GM12878 (cell line): Measurements from ENCODE around the gene RBM10. TPM values are rescaled to one million over a fixed set of nuclear protein-coding genes. Genes with fewer than 3 reads are reported as not detected.

Experiments used
- ATAC-seq: fragments of 200-7000 bp; cut with Tn5 transposase; 3 replicates; pipeline ENCODE4 v1.9.1; 2020; ENCODE audit warnings: mild to moderate bottlenecking, moderate library complexity
- BruUV-seq: library from RNA; stranded (reverse); fragments of 400-500 nt; replicated peaks from 2 replicates; lab custom pipeline; 2021; lab: Mats Ljungman, UMichigan
- CTCF ChIA-PET: fragments of 300-600 bp; sonication (Branson Sonifier 250); formaldehyde crosslinking; extraction: SDS; loops from one replicate; lab custom pipeline; 2021; ENCODE audit warnings: inconsistent platforms; lab: Yijun Ruan, JAX
- POLR2A ChIA-PET: fragments of 350-600 bp; formaldehyde crosslinking; extraction: SDS; loops from one replicate; lab custom pipeline; 2021; ENCODE audit warnings: inconsistent platforms; lab: Charles Lee
- RAD21 ChIA-PET: fragments of 300-600 bp; sonication (Branson Sonifier 250); formaldehyde crosslinking; loops from one replicate; lab custom pipeline; 2023; ENCODE audit warnings: antibody characterized with exemption; ENCODE audit not compliant: unreplicated experiment; lab: Charles Lee
- SMC1A ChIA-PET: fragments of 300-600 bp; sonication (Branson Sonifier 250); formaldehyde crosslinking; loops from one replicate; lab custom pipeline; 2023; ENCODE audit not compliant: unreplicated experiment, uncharacterized antibody; lab: Charles Lee
- DNase-seq: peaks from one replicate; pipeline ENCODE4 v3.0.0-alpha.2; 2011; ENCODE audit warnings: low read depth, low spot score
- FAIRE-seq: peaks from 3 replicates; lab custom pipeline; 2011; peaks lifted over from hg19 to GRCh38; lab: Jason Lieb, UNC
- H2AFZ ChIP-seq: 2 replicates; pipeline ENCODE4 v1.6.0; 2011; ENCODE audit warnings: low read depth, low read length, control low read depth; ENCODE audit not compliant: control insufficient read depth
- H3K27ac ChIP-seq: 2 replicates; pipeline ENCODE4 v1.5.1; 2011; ENCODE audit warnings: control low read depth; ENCODE audit not compliant: control insufficient read depth, insufficient read depth
- H3K27me3 ChIP-seq, 2 experiments: replicated peaks in 1 of 2; 2 replicates each; pipeline versions ENCODE4 v1.6.0 to v1.6.1; 2011; ENCODE audit warnings: low read length in 1 of 2; ENCODE audit not compliant: control insufficient read depth in 2 of 2, insufficient read depth in 2 of 2
- H3K36me3 ChIP-seq, 2 experiments: 2 replicates each; pipeline ENCODE4 v1.5.1; 2011; ENCODE audit warnings: low read length in 1 of 2; ENCODE audit not compliant: control insufficient read depth in 2 of 2, insufficient read depth in 2 of 2
- H3K4me1 ChIP-seq: 2 replicates; pipeline ENCODE4 v1.6.1; 2011; ENCODE audit warnings: mild to moderate bottlenecking, low read length, moderate library complexity, mixed read lengths; ENCODE audit not compliant: control insufficient read depth, insufficient read depth
- H3K4me2 ChIP-seq: 2 replicates; pipeline ENCODE4 v1.6.0; 2011; ENCODE audit warnings: control low read depth; ENCODE audit not compliant: control insufficient read depth, insufficient read depth
- H3K4me3 ChIP-seq: fragments of 200-600 bp; sonication (generic); 2 replicates; pipeline ENCODE4 v1.5.1; 2016
- H3K79me2 ChIP-seq: 2 replicates; pipeline ENCODE4 v1.6.0; 2011; ENCODE audit warnings: low read length; ENCODE audit not compliant: control insufficient read depth, insufficient read depth
- H3K9ac ChIP-seq: 2 replicates; pipeline ENCODE4 v1.8.0; 2011; ENCODE audit warnings: low read length, control low read depth, mixed read lengths; ENCODE audit not compliant: control insufficient read depth, insufficient read depth
- H3K9me3 ChIP-seq: replicated peaks from 3 replicates; pipeline ENCODE4 v1.5.1; 2011; ENCODE audit warnings: mild to moderate bottlenecking, low read length; ENCODE audit not compliant: control insufficient read depth, insufficient read depth
- H4K20me1 ChIP-seq: 2 replicates; pipeline ENCODE4 v1.6.0; 2011; ENCODE audit not compliant: control insufficient read depth, insufficient read depth
- BRCA1 ChIP-seq: IDR thresholded peaks from 2 replicates; pipeline ENCODE4 v1.6.1; 2011; ENCODE audit warnings: low read depth, low read length, improper control_type of control experiment
- E2F4 ChIP-seq: IDR thresholded peaks from 2 replicates; pipeline ENCODE4 v1.6.1; 2012; ENCODE audit warnings: low read depth, low read length, improper control_type of control experiment
- ETV6 ChIP-seq, 2 experiments: fragments of 450-650 bp in 1 of 2; IDR thresholded peaks in 1 of 2; conservative IDR thresholded peaks in 1 of 2; 2 replicates each; pipeline ENCODE4 v1.6.1; 2014; ENCODE audit warnings: antibody characterized with exemption in 1 of 2, borderline replicate concordance in 1 of 2, low read depth in 1 of 2, mild to moderate bottlenecking in 1 of 2, moderate library complexity in 1 of 2
- HCFC1 ChIP-seq: fragments of 150-350 bp; IDR thresholded peaks from 2 replicates; pipeline ENCODE4 v1.6.1; 2014; ENCODE audit warnings: low read length
- HDGF ChIP-seq: fragments of 450-650 bp; IDR thresholded peaks from 2 replicates; pipeline ENCODE4 v1.6.1; 2016; ENCODE audit warnings: antibody characterized with exemption
- ZNF217 ChIP-seq: fragments of 450-650 bp; IDR thresholded peaks from 2 replicates; pipeline ENCODE4 v1.6.1; 2017; ENCODE audit warnings: antibody characterized with exemption, mild to moderate bottlenecking
- in situ Hi-C: fragments of 300-500 bp; cut with MboI; formaldehyde crosslinking; loops from 9 replicates; pipeline ENCODE4 v1.14.3; 2018; ENCODE audit warnings: mixed read lengths
- intact Hi-C: fragments of 100-400 bp; cut with micrococcal nuclease; formaldehyde crosslinking; loops from one replicate; pipeline ENCODE4 v1.14.2; 2022; ENCODE audit not compliant: unreplicated experiment
- polyA plus RNA-seq, 11 experiments: library from polyadenylated mRNA; depleted of rRNA in 4 of 11; unstranded in 6 of 11; stranded (reverse) in 5 of 11; fragments of >200 nt; fragmentation: Nextera tagmentation in 4 of 11; fragmentation: Illumina TruSeq in 1 of 11; extraction: Ambion mirVana in 4 of 11; extraction: Trizol in 1 of 11; gene quantifications; 1 replicate in 1 of 11; 2 replicates in 10 of 11; pipeline versions ENCODE4 v1.2.1 to v1.2.3, GENCODE V29; 2011 to 2016; ENCODE audit warnings: inconsistent platforms in 2 of 11, missing spikeins in 2 of 11, low read depth in 1 of 11
- total RNA-seq, 4 experiments: library from RNA; depleted of rRNA in 3 of 4; stranded (reverse); fragments of >200 nt in 3 of 4; fragmentation: Illumina TruSeq in 1 of 4; extraction: Trizol in 1 of 4; gene quantifications; 2 replicates each; pipeline versions ENCODE4 v1.2.1 to v1.2.3, GENCODE V29; 2013 to 2021

The RBM10 gene
- total and polyA plus RNA-seq, 10 of the 15 experiments (the other 5 are each of a cell fraction or from before 2014, with no cell fraction given): 1.4 to 60.0 (median 29.8) TPM

- no peak for TF ChIP-seq E2F4
- TF ChIP-seq HDGF: no peak
- no peak for TF ChIP-seq ETV6 (conservative IDR thresholded peaks at IDR 0.05 in 1 of 2, IDR thresholded peaks at IDR 0.05 in 1 of 2; ENCODE audit: borderline replicate concordance in 1 of 2, low read depth in 1 of 2)
Measured at GRCh38 chrX:47148946-47149345, 3.9 kb downstream of the RBM10 start (continued).

- ChIA-PET SMC1A (interaction anchor here (1.2 kb wide), 1 partner anchor 37 kb away, joined by 4 read pairs; no protein-coding TSS in a partner anchor), POLR2A (interaction anchor here (0.5 to 1.6 kb wide), 2 partner anchors 40 to 172 kb away, joined by 4 to 6 read pairs; no protein-coding TSS in a partner anchor), RAD21 (interaction anchor here (0.8 kb wide), 1 partner anchor 355 kb away, joined by 3 read pairs; no protein-coding TSS in a partner anchor), CTCF (interaction anchor here (2.3 kb wide), 1 partner anchor 58 kb away, joined by 6 read pairs; no protein-coding TSS in a partner anchor)
- in situ Hi-C loops: no loop called here
- Histone ChIP-seq H3K79me2 (peaks cover 46% of the 10 kb centered on the region), H2AFZ (no peak overlapping the region), H3K4me3 (no peak overlapping the region), H3K36me3 (no peaks in the 10 kb centered on the region; a peak in 2 of 4 replicates), H3K4me1 (peaks cover 6% of the 10 kb centered on the region; the same call in 1 of the 2 replicates), H3K4me2 (no peak overlapping the region), H4K20me1 (no peaks in the 10 kb centered on the region), H3K9ac (no peak overlapping the region), H3K9me3 (no peaks in the 10 kb centered on the region; the same call in 2 of the 3 replicates), H3K27ac (no peak overlapping the region), H3K27me3 (no peaks in the 10 kb centered on the region)
- intact Hi-C loops: no loop called here
- ATAC-seq (no peak), FAIRE-seq (no peak), DNase-seq (no peak)
- TF ChIP-seq HCFC1 (no peak), ZNF217 (no peak), BRCA1 (no peak)
- TSS peak; percentile 27 for BruUV-seq
Measured at GRCh38 chrX:47151435-47151834, 6.4 kb downstream of the RBM10 start.
